ENCODE data around the gene BLCAP.

The BLCAP gene

DNA sequence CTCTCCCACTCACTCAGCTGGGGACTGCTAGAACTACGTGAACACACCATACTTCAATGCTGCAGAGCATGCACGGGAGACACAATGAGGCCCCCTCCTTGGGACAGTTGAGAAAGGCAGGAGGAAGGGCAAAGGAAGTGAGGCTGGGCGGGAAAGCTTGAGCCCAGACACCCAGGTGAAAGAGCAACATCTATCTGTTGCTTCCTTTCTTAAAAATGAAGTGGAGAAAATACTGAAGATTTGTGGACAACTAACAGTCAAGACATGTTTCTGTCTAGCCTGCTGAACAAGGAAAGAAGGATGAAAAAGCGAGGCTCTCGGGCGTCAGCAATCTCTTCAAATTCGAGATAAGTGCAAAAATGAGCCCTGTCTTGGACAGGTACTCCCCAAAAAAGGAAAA is 9.6 kb downstream of the BLCAP start:
- no peaks in the 10 kb centered on the region for H3K9me2 ChIP-seq (replicated peaks; ENCODE audit: control insufficient read depth, low read length)
- H3K79me2 ChIP-seq (ENCODE audit: control insufficient read depth, low read length), result peaks cover 31% of the 10 kb centered on the region
- no peaks in the 10 kb centered on the region for H3K4me1 ChIP-seq (ENCODE audit: control insufficient read depth, low read length)
- no peaks in the 10 kb centered on the region for H3K27me3 ChIP-seq (ENCODE audit: control insufficient read depth, low read length)
- H3K4me2 ChIP-seq (ENCODE audit: low read length), result no peak overlapping the region
- peaks cover 14% of the 10 kb centered on the region; the same call in 1 of the 2 replicates for H3K36me3 ChIP-seq (ENCODE audit: control insufficient read depth, low read length)
- H3K9me3 ChIP-seq (ENCODE audit: control insufficient read depth, insufficient read depth, low read length), result no peaks in the 10 kb centered on the region
- TF ChIP-seq, protein P1, sequence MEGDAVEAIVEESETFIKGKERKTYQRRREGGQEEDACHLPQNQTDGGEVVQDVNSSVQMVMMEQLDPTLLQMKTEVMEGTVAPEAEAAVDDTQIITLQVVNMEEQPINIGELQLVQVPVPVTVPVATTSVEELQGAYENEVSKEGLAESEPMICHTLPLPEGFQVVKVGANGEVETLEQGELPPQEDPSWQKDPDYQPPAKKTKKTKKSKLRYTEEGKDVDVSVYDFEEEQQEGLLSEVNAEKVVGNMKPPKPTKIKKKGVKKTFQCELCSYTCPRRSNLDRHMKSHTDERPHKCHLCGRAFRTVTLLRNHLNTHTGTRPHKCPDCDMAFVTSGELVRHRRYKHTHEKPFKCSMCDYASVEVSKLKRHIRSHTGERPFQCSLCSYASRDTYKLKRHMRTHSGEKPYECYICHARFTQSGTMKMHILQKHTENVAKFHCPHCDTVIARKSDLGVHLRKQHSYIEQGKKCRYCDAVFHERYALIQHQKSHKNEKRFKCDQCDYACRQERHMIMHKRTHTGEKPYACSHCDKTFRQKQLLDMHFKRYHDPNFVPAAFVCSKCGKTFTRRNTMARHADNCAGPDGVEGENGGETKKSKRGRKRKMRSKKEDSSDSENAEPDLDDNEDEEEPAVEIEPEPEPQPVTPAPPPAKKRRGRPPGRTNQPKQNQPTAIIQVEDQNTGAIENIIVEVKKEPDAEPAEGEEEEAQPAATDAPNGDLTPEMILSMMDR (IDR thresholded peaks at IDR 0.05; ENCODE audit: low read depth, low read length, poor library complexity, severe bottlenecking), result no peak
- TF ChIP-seq EZH2phosphoT487 (IDR thresholded peaks at IDR 0.05; ENCODE audit: borderline replicate concordance, low read length), result no peak
- H3K27ac ChIP-seq (ENCODE audit: low read depth, low read length), result no peak overlapping the region
- H3K4me3 ChIP-seq (ENCODE audit: low read length), result no peak overlapping the region
- no peaks in the 10 kb centered on the region for H3F3A ChIP-seq (ENCODE audit: control insufficient read depth, insufficient read depth)
- no peaks in the 10 kb centered on the region for H4K20me1 ChIP-seq (ENCODE audit: control insufficient read depth, insufficient read depth, low read depth, low read length)

DNA sequence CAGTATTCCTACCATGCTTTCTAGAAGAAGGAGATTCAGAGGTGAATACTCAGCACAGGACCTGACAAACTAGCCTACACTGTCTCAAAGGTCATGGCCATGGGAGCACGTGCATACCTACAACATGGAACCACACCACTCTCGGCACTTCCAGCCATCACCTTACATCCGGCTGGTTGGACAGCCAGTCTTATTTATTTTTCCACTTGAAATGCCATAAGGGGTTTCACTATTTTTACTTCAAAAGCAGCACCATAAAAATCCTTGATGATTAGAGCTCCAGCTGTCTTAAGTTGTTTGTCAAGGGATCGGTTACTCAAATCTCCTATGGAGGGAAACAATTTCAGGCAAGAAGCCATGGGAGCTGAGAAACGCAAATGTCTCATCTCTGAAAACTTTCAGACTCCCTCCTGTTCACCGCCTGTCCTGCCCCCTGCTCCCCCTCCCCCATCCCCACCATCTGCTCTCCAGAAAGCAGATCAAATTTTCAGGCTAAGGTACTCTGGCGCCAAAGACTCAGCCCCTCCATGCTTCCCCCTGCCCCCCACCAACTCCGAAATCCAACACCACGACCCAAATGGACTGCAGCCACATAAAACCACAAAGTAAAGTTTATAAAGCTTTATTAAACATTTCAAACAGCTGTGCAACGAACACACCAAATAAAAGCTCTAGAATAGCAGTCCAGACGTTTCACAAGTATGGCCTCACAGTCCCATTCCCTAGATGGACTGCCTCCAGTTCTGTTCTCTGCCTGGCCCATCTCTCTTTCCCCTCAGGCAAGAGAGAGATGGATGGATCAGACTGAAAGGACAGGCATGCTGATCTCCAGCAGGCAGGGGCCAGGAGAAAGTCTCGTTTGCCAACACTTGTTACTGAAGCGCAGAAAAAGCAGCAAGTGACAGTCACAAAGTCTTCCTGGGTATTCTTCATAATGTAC is 10.6 kb downstream of the BLCAP start:
- Histone ChIP-seq H3K36me3 (ENCODE audit: control insufficient read depth, low read length) (peaks cover 14% of the 10 kb centered on the region; the same call in 1 of the 2 replicates), H3K4me2 (ENCODE audit: low read length) (no peak overlapping the region), H3F3A (ENCODE audit: control insufficient read depth, insufficient read depth) (no peaks in the 10 kb centered on the region), H3K27ac (ENCODE audit: low read depth, low read length) (no peak overlapping the region), H4K20me1 (ENCODE audit: control insufficient read depth, insufficient read depth, low read depth, low read length) (no peaks in the 10 kb centered on the region), H3K9me3 (ENCODE audit: control insufficient read depth, insufficient read depth, low read length) (no peaks in the 10 kb centered on the region), H3K79me2 (ENCODE audit: control insufficient read depth, low read length) (peaks cover 25% of the 10 kb centered on the region), H3K27me3 (ENCODE audit: control insufficient read depth, low read length) (no peaks in the 10 kb centered on the region), H3K4me1 (ENCODE audit: control insufficient read depth, low read length) (no peaks in the 10 kb centered on the region), H3K4me3 (ENCODE audit: low read length) (no peak overlapping the region), H3K9me2 (replicated peaks; ENCODE audit: control insufficient read depth, low read length) (no peaks in the 10 kb centered on the region)
- TF ChIP-seq, protein P1 (IDR thresholded peaks at IDR 0.05; ENCODE audit: low read depth, low read length, poor library complexity, severe bottlenecking), result no peak
- no peak for TF ChIP-seq EZH2phosphoT487 (IDR thresholded peaks at IDR 0.05; ENCODE audit: borderline replicate concordance, low read length)

DNA sequence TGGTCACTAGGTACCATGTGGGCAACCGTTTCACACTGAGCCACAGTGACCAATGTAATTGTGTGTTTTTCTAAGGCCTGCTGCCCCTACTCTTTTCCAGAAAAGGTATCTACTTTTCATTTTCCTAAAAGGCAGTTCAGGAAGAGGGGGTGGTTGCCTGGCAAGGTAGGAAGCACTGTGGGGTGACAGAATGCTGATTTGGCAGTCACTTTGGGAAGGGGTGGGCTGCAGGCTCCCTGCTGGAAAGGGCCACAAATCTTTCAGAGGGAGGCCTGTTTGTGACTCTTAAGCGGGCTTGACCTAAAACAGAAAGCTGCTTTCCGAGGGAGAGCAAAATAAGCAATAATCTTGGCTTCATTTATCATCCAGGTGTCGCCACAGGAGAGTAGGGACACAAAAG is 11.8 kb downstream of the BLCAP start:
- no peaks in the 10 kb centered on the region for H3K9me2 ChIP-seq (replicated peaks; ENCODE audit: control insufficient read depth, low read length)
- no peaks in the 10 kb centered on the region for H3K4me1 ChIP-seq (ENCODE audit: control insufficient read depth, low read length)
- H3F3A ChIP-seq (ENCODE audit: control insufficient read depth, insufficient read depth), result no peaks in the 10 kb centered on the region
- H3K9me3 ChIP-seq (ENCODE audit: control insufficient read depth, insufficient read depth, low read length), result no peaks in the 10 kb centered on the region
- TF ChIP-seq, protein P1 (IDR thresholded peaks at IDR 0.05; ENCODE audit: low read depth, low read length, poor library complexity, severe bottlenecking), result no peak
- no peak overlapping the region for H3K4me2 ChIP-seq (ENCODE audit: low read length)
- peaks cover 15% of the 10 kb centered on the region for H3K79me2 ChIP-seq (ENCODE audit: control insufficient read depth, low read length)
- no peaks in the 10 kb centered on the region for H4K20me1 ChIP-seq (ENCODE audit: control insufficient read depth, insufficient read depth, low read depth, low read length)
- no peak overlapping the region for H3K4me3 ChIP-seq (ENCODE audit: low read length)
- H3K27ac ChIP-seq (ENCODE audit: low read depth, low read length), result no peak overlapping the region
- H3K36me3 ChIP-seq (ENCODE audit: control insufficient read depth, low read length), result peaks cover 17% of the 10 kb centered on the region; the same call in 1 of the 2 replicates
- H3K27me3 ChIP-seq (ENCODE audit: control insufficient read depth, low read length), result no peaks in the 10 kb centered on the region
